ENCODE results near the gene RSU1.

The RSU1 gene

DNA sequence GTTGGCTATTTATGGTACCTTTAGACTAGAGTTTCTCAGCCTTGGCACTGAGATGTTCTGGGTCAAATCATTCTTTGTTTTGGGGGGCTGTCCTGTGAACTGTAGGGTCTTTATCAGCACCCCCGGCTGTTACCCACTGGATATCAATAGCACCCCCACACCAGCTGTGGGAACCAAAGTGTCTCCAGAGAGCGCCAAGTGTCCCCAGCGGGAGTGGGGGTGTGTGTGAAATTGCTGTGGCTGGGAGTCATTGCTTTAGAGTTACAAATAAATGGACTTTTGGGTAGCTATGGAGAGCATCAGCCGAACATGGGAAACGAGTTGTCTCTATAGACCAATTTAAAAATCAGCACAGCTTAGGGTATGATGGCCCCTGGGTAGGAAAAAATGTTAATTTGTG lies 184.2 kb downstream of the RSU1 start:
- DNase-seq (ENCODE audit: extremely low spot score, insufficient read length, low read depth) = no peak
- FAIRE-seq = no peak

DNA sequence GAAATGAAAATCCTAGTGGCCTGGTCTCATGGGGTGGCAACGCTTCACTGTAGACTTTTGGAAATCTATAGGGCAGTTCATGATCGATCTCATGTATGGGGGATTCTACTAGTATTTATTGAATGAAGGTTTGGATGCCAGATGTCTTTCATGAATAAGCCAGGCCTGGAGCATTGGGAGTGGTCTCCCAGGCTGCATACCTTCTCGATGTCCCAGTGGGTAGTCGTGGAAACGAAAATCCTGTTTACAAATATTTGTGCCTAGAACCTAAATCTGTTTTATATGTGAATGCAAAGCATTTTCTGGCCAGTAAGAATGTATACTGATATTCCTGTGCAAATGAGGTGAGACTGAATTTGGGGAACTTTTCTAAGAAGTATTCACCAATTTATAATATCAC lies 190.5 kb downstream of the RSU1 start:
- DNase-seq (ENCODE audit: extremely low spot score, insufficient read length, low read depth) (no peak), FAIRE-seq (no peak)

DNA sequence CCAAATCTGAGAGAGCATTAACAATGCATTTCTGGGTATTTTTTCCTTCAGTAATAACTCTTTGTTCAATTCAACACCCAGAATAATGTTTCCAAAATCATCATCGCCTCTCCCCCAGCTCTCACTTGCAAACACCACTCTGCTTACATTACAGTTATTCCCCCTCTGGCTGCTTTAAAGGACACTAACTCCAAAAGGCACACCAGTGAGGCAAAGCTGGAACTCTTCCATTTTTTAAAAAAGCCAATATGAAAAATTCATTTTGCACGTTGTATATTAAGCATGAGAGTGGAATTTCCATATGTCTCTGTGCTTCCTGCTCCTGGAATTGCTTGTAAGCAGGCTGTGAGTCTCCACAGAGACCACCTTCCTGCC lies 204.3 kb downstream of the RSU1 start:
- FAIRE-seq = no peak
- no peak for DNase-seq (ENCODE audit: extremely low spot score, insufficient read length, low read depth)

DNA sequence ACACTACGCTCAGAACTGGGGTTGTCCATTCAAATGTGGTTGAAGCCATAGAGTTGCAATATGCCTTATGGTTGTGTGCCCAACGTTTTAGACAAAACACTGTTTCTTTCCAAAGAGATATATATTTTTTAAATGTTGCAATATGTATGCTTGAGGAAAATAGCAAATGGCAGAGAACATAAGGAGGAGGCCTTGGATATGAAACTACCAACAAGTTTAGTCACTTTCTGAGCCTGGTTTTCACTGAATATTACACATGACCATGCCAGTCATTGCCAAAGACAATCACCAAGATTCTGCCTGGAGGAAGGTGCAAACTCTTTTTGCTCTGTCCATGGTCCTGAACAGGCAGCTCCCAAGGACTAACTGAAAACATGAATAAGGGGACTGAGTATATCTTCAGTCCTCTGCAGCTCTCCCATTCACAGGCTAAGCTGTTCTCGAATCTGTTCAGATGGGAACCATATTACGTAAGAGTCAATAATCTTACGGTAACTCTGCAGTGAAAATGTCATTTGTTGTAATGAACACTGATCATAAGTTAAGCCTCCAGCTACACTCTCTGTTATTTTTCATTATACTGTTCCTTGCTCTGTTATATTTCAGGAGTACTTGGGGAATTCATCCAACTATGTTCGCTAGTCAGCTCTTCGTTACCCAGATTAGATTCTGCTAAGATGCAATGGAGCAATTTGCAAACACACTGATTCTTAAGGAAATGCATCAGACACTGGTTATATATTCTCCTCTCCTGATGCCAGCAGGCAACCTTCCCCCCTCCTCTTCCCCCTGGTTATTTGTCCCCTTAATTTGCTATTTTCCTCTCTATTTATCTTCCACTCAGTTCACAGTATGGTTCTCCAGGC lies 204.9 kb downstream of the RSU1 start:
- DNase-seq (ENCODE audit: extremely low spot score, insufficient read length, low read depth) = no peak
- FAIRE-seq = no peak

DNA sequence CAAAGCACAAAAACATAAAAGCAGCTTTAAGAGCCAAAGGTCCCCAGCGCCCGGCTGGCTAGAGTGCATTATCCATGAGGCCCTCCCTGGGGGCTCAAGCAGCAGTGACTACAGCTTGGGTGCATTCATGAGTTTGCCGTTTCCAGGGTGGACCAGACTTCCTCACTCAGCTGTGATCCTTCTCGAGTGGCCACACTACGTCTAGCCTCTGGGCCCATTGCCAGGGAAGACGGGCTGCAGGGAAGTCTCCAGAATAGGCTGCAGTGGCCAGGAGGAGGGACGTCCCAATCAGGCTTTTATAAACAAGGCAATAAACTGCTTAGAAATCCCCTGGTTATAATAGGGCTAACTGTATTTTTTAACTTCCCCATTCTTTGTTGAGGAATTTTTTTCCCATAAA lies 206.2 kb downstream of the RSU1 start:
- FAIRE-seq (no peak), DNase-seq (ENCODE audit: extremely low spot score, insufficient read length, low read depth) (no peak)

DNA sequence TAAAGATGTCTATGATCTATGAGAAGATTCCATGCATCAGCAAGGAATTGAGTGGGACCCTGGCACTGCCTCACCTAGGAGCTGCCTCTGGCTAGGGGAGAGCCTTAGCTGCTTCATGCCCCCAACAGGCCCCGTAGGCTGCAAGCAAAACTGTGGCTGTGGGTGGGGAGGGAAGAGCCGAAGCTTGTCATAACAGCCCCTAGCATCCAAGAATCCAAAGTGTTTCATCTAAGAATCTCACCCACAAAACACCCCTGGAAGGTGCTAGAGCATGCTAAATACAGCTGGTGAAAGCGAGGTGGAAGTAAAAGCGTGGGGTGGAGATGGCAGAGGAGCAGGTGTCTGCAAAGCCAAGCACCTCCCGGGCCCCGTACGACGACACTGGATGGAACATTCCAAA lies 208.0 kb downstream of the RSU1 start:
- DNase-seq (ENCODE audit: extremely low spot score, insufficient read length, low read depth) = no peak
- FAIRE-seq = no peak

DNA sequence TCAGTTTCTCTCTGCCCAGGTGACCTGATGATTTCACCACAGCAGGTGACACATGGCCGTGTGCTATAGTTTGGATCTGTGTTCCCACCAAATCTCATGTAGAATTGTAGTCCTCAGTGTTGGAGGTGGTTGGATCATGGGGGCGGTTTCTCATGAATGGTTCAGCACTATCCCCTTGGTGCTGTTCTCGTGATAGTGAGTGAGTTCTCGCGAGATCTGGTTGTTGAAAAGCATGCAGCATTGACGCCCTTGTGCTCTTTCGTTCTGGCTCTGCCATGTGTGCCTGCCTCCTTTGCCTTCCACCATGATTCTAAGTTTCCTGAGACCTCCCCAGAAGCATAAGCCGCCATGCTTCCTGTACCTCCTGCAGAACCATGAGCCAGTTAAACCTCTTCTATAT lies 210.3 kb downstream of the RSU1 start:
- no peak for DNase-seq (ENCODE audit: extremely low spot score, insufficient read length, low read depth)
- FAIRE-seq = no peak

DNA sequence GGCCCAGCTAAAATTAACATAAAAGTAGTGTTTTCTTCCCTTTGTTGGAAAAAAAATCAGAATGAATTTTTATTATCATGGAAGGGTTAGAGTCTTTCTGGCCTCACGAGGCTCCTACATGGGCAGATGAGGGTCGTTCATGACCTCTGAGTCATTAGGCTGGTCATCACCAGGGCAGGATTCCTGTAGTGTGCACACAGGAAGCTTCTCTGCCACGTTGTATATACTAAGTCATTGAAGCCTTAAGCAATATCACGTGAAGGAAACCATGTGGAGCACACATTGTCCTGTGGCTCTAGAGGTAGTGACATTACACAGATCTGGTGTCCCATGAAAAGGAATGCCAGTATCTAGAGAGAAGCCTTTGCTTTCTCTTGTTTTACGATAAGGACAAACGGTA lies 210.8 kb downstream of the RSU1 start:
- no peak for FAIRE-seq
- no peak for DNase-seq (ENCODE audit: extremely low spot score, insufficient read length, low read depth)

DNA sequence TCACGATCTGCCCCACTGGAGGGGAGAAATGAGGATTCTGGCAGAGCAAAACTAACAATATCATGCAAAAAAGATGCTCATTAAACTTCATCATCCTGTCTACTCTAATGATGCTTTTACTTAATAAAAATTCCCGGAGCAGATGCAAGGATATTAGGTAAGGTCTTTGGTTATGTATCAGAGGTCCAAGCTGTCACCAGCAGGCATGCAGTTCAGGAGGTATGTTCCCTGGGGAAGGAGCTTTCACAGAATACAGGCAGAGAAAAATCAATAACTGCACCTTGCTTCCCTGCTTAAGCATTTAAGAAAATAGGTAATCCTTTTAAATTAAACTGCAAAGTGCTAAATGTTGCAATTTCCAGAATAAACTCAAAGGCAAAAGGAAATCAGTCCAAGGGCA lies 213.9 kb downstream of the RSU1 start:
- DNase-seq (ENCODE audit: extremely low spot score, insufficient read length, low read depth) (no peak), FAIRE-seq (no peak)

DNA sequence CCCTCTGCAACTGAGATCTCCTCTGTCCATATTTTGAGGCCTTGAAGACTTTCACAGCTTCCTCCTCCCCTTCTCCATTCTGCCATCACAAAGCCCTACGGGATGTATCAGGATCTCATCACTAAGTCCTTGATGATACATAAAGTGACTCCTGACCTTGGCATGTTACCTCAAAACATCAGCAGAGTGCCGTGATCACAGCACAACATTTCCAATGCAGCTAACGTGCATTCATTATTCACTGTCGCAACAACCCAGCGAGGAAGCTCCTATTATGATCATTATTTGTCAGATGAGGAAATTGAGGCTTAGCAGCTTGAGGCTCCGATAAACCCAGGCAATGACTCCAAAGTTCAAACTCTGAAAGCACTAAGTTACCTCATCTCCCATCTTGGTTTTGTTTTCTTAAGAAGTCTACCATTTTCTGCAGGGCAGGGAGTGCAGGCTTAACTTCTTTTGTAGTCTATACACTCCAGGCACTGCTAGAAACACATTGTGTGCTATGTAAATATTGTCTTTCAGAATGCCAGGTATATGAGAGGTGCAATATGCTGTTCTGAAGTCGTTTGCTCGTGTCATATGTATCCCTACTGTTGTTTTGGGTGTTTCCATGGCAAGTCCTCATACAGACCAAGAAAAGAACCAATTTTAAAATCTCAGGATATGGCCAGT lies 215.0 kb downstream of the RSU1 start:
- FAIRE-seq = no peak
- no peak for DNase-seq (ENCODE audit: extremely low spot score, insufficient read length, low read depth)

DNA sequence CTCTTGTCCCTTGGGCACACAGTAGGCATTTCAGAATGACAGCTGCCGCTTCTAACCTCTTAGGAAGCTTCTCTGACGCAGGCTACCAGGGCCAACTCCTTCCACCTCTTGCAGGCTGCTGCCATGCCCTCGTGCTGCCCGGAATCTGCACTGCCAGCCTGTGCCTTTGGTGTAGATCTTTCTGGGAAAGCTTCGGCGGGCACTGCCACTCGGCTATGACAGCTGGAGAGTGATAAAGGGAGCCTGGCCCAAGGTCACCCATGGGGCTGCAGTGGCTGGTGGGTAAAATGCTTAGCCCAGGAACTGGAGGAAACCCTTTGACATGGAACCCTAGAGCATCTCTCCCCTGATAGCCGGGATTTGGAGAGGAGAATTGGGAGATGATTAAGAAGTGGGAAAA lies 217.6 kb downstream of the RSU1 start:
- DNase-seq (ENCODE audit: extremely low spot score, insufficient read length, low read depth) = no peak
- no peak for FAIRE-seq

DNA sequence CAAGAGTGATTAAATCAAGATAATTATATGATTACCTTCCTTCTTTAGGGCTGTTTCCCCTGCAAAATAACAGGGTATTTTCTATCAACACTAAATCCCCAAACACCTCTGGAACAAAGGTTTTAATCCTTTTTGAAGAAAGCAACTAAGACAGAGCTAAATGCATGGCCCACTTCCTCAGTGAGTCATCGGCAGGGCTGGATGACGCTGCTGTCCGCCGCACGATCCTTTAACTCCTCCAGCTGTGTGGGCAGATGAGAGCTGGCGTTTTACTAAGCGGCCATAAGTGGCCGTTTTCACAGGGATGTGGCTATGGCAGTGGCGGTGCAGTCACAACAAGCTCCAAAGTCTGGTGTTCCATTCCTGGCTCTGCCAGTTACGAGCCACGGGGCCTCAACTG lies 219.6 kb downstream of the RSU1 start:
- no peak for DNase-seq (ENCODE audit: extremely low spot score, insufficient read length, low read depth)
- no peak for FAIRE-seq

DNA sequence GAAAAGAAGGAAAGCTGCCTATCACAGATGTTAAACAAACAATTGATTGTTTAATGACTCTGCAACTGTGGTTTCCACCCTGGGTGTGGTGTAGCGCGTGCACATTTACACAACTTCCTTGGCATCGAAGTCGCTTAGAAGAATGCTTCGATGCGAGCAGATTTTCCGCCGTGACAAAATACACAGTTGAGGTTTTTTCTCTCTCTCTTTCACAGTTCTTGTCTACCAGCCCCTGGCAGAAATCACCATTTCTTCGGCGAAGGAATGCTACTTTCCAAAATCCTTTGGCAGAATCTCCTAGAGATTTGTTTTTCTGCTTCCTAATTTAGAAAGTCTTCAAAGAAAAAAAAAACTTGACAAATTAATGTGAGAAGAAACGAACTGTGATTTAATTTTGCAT lies 224.8 kb downstream of the RSU1 start:
- FAIRE-seq = no peak
- no peak for DNase-seq (ENCODE audit: extremely low spot score, insufficient read length, low read depth)

DNA sequence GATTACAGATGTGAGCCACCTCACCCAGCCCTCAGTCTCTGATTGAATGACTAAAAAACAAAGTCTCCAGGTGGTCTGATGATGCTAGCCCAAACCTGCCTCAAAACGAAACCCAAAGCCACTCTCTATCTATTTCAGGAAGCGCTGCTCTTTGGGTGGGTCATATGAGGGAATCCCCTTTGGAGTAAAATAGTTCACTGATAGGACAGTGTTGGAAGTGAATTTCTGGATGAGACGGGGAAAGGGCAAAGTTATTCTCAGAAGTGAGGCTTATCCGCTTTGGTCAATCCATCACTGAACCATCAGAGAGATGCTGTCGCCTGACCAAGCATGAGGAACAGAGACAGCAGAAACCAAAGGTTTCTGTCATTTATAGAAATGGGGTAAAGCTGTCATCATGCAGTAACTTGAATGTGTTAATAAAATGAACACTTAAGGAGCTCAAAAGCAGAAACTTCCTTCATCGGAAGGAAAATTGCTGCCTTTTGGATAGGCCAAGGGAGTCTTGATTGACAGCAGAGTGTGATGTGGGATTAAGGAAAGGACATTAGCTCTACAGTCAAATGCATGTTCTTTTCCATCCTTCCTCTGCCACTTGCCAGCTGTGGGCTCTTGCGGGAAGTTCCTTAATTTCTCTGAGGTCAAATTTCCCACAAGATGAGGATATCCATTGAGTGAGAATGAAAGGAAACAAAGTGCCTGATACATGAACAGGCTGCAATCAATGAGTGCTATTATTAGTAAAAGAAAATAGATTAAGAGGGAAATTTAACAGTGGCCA lies 230.7 kb downstream of the RSU1 start:
- peak; percentile 91 for FAIRE-seq
- DNase-seq (ENCODE audit: extremely low spot score, insufficient read length, low read depth) = no peak

DNA sequence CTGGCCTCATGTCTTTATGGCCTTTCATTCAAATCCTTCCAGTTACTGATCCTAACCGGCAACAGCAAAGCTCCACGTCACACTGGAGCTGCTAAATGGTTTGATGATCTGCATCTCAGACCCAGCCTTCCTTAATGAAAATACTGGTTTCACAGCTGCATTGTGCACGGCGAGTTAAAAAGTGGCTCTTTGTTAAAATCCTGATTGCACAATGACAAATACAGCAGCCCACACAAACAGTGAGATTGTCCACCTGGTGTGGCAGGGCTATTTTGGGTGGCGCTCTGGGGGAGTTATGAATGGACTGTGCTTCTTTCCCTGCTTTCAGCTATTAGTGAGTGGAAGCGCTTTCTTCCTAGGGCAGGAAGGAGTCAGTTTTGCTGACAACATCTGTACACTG lies 232.1 kb downstream of the RSU1 start:
- DNase-seq (ENCODE audit: extremely low spot score, insufficient read length, low read depth) (no peak), FAIRE-seq (peak; percentile 52)

DNA sequence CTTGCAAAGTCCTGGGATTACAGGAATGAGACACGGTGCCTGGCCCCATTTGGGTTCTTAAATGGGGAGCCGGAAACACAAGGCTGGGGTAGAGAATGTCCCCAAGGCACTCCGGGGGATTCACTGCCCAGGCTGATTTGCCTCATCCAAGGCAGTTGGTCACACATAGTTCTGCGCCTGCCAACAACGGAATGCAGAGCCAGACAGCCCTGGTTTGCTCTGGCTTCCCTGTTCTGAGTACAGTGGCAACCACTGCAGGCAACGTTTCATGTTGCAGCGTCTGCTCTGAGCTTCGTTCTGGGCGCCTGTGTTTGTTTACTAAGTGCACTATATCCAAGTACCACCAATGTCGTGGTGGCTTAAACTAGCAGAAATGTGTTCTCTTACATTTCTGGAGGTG lies 233.8 kb downstream of the RSU1 start:
- FAIRE-seq = no peak
- DNase-seq (ENCODE audit: extremely low spot score, insufficient read length, low read depth) = no peak

DNA sequence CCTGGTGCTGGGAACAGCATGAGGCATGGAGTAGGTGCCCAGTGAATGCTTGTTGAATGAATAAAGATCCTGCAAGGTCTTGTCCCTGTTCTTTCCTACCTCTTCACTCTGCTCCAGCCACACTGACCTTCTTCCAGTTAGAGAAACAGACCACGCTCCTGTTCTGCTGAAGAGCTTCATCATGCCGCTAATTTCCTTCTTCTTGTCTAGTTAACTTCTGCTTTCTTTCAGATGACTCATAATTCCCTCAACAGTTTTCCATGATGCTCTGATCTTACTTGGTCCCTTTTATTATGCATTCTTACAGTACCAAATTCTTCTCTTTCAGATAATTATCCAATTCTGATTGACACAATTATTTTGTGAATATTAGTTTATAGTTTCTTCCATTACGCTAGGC lies 236.0 kb downstream of the RSU1 start:
- no peak for DNase-seq (ENCODE audit: extremely low spot score, insufficient read length, low read depth)
- FAIRE-seq = peak; percentile 24

DNA sequence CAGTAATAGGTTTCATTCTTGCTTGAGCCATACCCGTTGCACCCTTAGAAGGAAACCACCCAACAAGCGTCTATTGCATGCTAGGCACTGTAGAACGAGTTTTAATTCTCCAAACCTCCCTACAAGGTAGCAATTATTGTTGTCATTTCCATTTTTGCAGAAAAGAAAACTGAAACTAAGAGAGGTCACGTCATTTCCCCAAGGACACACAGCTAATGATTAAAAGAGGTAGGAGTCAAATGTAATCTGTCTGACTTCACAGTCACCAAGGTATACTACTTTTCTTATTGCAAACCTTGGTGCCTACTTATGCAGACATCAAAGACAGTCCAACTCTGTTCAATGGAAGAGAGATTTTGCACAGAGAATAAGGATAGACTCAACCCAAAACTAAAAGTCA lies 246.5 kb downstream of the RSU1 start:
- DNase-seq (ENCODE audit: extremely low spot score, insufficient read length, low read depth) = peak; percentile 25

DNA sequence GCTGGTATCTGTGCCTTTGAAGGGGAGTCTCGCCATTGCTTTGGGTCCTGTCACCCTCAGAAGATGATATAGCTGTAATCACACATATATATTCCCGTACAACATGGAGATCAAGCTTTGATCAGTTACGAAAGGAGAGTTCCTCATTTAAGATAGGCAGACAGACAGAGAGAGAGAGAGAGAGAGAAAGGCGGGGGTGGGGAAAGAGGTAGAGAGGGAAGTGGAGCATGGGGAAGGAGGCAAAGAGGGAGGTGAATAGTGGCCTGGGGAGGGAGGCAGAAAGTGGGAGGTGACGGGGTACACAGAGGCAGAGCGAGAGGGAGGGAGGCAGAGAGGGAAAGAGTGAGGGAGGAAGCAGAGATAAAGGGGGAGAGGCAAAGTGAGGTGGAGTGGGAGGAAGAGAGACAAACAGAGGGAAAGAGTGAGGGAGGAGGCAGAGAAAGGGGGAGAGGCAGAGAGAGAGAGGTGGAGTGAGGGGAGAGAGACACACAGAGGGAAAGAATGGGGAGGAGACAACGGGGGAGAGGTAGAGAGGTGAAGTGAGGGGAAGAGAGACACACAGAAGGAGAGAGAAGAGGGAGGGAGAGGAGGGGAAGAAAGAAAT lies 250.9 kb downstream of the RSU1 start:
- no peak for FAIRE-seq

More for the DNA sequence above, 246.5 kb downstream of the RSU1 start:
- peak; percentile 92 for FAIRE-seq

DNA sequence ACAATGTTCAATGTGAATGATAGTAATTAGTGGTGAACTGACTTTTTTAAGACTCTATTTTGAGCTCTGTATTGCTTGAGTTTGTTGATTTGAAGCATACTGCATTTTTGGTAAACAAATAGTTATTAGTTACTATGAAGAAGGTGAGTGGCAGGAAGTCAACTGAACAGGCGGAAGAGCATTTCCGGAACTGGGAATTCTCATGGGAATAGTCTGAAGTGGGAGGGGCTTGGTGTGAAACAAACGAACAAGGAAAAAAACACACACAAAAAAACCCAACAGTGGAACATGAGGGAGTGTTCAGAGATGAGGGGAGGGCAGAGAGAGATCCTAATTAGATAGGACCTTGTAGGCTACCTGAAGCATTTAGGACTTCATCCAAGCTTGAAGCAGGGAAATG lies 251.6 kb downstream of the RSU1 start:
- DNase-seq (ENCODE audit: extremely low spot score, insufficient read length, low read depth) = no peak
- FAIRE-seq = no peak

More for the DNA sequence above, 250.9 kb downstream of the RSU1 start:
- DNase-seq (ENCODE audit: extremely low spot score, insufficient read length, low read depth) = no peak

DNA sequence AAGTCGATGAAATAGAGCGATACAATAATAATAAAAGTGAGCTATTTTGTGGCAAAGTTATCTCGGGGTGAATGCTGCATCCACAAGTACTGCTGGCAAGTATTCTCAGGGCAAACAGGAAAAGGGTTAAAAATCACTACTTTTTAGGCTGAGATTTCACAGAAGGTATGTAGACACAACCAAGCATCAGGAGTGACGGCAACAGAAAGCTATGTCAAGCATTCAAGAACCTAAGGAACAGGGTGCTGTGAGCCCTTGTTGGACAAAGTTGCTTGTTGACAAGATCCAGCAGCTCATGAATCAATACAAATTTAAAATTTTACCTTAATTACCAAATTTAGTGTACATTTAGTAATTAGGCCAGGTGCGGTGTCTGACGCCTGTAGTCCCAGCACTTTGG lies 254.3 kb downstream of the RSU1 start:
- DNase-seq (ENCODE audit: extremely low spot score, insufficient read length, low read depth) = no peak
- no peak for FAIRE-seq
